Measurements from ENCODE around the gene MN1. TPM values are rescaled to one million over a fixed set of nuclear protein-coding genes. Genes with fewer than 3 reads are reported as not detected.

MN1 gene
- total RNA-seq, 2 experiments from 2014 or later = 0.12 TPM; not detected in 1

- DNase-seq = no peak
- peaks cover 7% of the 10 kb centered on the region for H3K27me3 Mint-ChIP-seq (ENCODE audit: low read depth)
- H3K27ac Mint-ChIP-seq = no peak overlapping the region
- intact Hi-C loops (cut with micrococcal nuclease) = no loop called here
- H3K4me1 Mint-ChIP-seq (ENCODE audit: low read depth) = no peaks in the 10 kb centered on the region
- H3K9me3 Mint-ChIP-seq = no peaks in the 10 kb centered on the region
- H3K36me3 Mint-ChIP-seq (ENCODE audit: low read depth) = no peaks in the 10 kb centered on the region
- CTCF ChIA-PET = no interaction called here
- H3K4me3 Mint-ChIP-seq = no peak overlapping the region
Measured at GRCh38 chr22:27772081-27772983, 29.2 kb downstream of the MN1 start.

GRCh38 chr22:27771637-27772036 is 29.9 kb downstream of the MN1 start:
- DNase-seq = no peak
- Mint-ChIP-seq H3K27me3 (ENCODE audit: low read depth) (peaks cover 6% of the 10 kb centered on the region), H3K4me3 (no peak overlapping the region), H3K27ac (no peak overlapping the region), H3K36me3 (ENCODE audit: low read depth) (no peaks in the 10 kb centered on the region), H3K4me1 (ENCODE audit: low read depth) (no peaks in the 10 kb centered on the region), H3K9me3 (no peaks in the 10 kb centered on the region)
- CTCF ChIA-PET = interaction anchor here (0.7 kb wide), 1 partner anchor 474 kb away, joined by 7 read pairs; no protein-coding TSS in a partner anchor
- intact Hi-C loops (cut with micrococcal nuclease) = no loop called here

- Mint-ChIP-seq H3K27me3 (ENCODE audit: low read depth) (no peaks in the 10 kb centered on the region), H3K4me1 (ENCODE audit: low read depth) (no peaks in the 10 kb centered on the region), H3K4me3 (no peak overlapping the region), H3K36me3 (ENCODE audit: low read depth) (no peaks in the 10 kb centered on the region), H3K27ac (no peak overlapping the region), H3K9me3 (no peaks in the 10 kb centered on the region)
- intact Hi-C loops (cut with micrococcal nuclease) = no loop called here
- DNase-seq = no peak
- CTCF ChIA-PET = no interaction called here
Measured at GRCh38 chr22:27769012-27769411, 32.5 kb downstream of the MN1 start.

DNA sequence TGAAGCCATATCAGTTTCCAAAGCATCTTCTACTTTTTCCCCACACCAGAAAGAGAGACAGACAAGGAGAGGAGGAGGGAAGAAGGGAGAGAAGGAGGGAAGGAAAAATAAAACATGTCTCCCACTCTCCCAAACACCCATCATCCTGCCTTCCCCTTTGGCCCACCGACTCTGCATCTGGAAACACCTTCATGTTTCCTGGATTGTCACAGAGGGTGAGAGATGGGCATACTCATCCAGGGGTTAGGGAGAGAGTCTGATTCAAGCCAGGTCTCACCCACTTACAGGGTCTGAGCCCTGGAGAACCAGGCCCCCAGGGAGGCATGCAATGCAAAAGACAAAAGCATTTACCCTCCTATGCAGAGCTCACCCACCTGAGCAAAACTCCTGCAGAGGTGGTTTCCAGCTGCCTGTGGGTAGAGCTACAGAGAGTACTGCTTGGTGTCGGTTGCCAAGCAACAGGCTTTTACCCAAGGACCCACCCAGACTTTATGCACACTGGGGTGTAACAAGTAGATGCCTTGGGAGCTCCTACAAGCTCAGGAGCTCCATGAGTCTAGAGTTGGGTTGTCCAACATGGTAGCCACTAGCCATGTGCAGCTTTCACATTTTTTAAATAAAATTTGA is 33.4 kb downstream of the MN1 start:
- no peaks in the 10 kb centered on the region for H3K9me3 Mint-ChIP-seq
- CTCF ChIA-PET = no interaction called here
- H3K4me3 Mint-ChIP-seq = no peak overlapping the region
- intact Hi-C loops (cut with micrococcal nuclease) = no loop called here
- H3K4me1 Mint-ChIP-seq (ENCODE audit: low read depth) = no peaks in the 10 kb centered on the region
- no peaks in the 10 kb centered on the region for H3K36me3 Mint-ChIP-seq (ENCODE audit: low read depth)
- no peak overlapping the region for H3K27ac Mint-ChIP-seq
- no peaks in the 10 kb centered on the region for H3K27me3 Mint-ChIP-seq (ENCODE audit: low read depth)
- DNase-seq = no peak

DNA sequence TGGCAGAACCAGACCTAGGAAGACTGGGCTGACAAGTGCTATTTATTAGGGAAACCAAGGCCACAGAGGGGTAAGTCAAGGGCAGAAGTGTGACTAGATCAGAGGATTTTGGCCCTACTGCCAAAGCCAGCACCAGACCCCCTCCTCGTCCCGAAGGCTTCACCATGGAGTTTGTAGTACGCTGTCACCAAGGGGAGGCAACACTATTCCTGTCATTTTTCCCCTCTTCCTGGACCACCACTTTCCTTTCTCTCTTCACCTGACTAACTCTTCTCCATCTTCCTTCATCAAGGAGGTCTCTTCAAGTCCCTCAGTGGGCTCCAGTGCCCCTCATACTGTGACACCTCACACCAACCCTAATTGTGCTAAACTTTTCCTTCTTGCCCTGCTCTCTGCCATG is 34.9 kb downstream of the MN1 start:
- no peak for DNase-seq
- H3K9me3 Mint-ChIP-seq = no peaks in the 10 kb centered on the region
- no peaks in the 10 kb centered on the region for H3K27me3 Mint-ChIP-seq (ENCODE audit: low read depth)
- no peak overlapping the region for H3K4me3 Mint-ChIP-seq
- intact Hi-C loops (cut with micrococcal nuclease) = no loop called here
- no peaks in the 10 kb centered on the region for H3K36me3 Mint-ChIP-seq (ENCODE audit: low read depth)
- no peak overlapping the region for H3K27ac Mint-ChIP-seq
- H3K4me1 Mint-ChIP-seq (ENCODE audit: low read depth) = no peaks in the 10 kb centered on the region
- CTCF ChIA-PET = no interaction called here

GRCh38 chr22:27765706-27766291 is 35.8 kb downstream of the MN1 start:
- no peak overlapping the region for H3K27ac Mint-ChIP-seq
- no peaks in the 10 kb centered on the region for H3K36me3 Mint-ChIP-seq (ENCODE audit: low read depth)
- H3K4me3 Mint-ChIP-seq = no peak overlapping the region
- intact Hi-C loops (cut with micrococcal nuclease) = no loop called here
- H3K9me3 Mint-ChIP-seq = no peaks in the 10 kb centered on the region
- H3K4me1 Mint-ChIP-seq (ENCODE audit: low read depth) = no peaks in the 10 kb centered on the region
- DNase-seq = no peak
- CTCF ChIA-PET = no interaction called here
- H3K27me3 Mint-ChIP-seq (ENCODE audit: low read depth) = no peaks in the 10 kb centered on the region

DNA sequence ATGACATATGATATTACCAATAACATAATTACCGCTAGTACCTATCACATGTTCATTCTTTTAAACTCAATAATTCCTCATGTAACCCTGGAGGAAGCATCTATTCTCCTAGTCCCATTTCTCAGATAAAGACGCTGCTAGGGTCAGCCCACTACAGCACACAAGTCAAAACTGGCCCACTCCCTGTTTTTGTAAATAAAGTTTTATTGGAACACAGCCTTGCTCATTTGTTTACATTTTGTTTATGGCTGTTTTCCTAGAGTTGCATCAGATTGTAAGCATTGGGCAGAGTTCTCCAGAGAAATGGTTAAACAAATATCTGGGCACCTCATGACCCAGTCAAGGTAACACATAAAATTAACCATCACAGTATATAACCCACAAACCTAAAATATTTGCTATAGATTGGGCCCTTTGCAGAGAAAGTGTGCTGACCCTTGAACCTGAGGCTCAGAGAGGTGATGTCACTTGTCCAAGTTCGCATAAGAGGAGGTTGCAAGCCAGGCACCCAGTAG is 36.8 kb downstream of the MN1 start:
- no peak for DNase-seq
- no peaks in the 10 kb centered on the region for H3K9me3 Mint-ChIP-seq
- intact Hi-C loops (cut with micrococcal nuclease) = no loop called here
- CTCF ChIA-PET = no interaction called here
- no peak overlapping the region for H3K27ac Mint-ChIP-seq
- H3K36me3 Mint-ChIP-seq (ENCODE audit: low read depth) = no peaks in the 10 kb centered on the region
- no peak overlapping the region for H3K4me3 Mint-ChIP-seq
- H3K4me1 Mint-ChIP-seq (ENCODE audit: low read depth) = no peaks in the 10 kb centered on the region
- H3K27me3 Mint-ChIP-seq (ENCODE audit: low read depth) = no peaks in the 10 kb centered on the region

- CTCF ChIA-PET = no interaction called here
- no peaks in the 10 kb centered on the region for H3K27me3 Mint-ChIP-seq (ENCODE audit: low read depth)
- H3K4me3 Mint-ChIP-seq = no peak overlapping the region
- H3K9me3 Mint-ChIP-seq = no peaks in the 10 kb centered on the region
- H3K27ac Mint-ChIP-seq = no peak overlapping the region
- no peaks in the 10 kb centered on the region for H3K36me3 Mint-ChIP-seq (ENCODE audit: low read depth)
- no peaks in the 10 kb centered on the region for H3K4me1 Mint-ChIP-seq (ENCODE audit: low read depth)
- DNase-seq = no peak
- intact Hi-C loops (cut with micrococcal nuclease) = no loop called here
Measured at GRCh38 chr22:27761665-27762064, 39.9 kb downstream of the MN1 start.

DNA sequence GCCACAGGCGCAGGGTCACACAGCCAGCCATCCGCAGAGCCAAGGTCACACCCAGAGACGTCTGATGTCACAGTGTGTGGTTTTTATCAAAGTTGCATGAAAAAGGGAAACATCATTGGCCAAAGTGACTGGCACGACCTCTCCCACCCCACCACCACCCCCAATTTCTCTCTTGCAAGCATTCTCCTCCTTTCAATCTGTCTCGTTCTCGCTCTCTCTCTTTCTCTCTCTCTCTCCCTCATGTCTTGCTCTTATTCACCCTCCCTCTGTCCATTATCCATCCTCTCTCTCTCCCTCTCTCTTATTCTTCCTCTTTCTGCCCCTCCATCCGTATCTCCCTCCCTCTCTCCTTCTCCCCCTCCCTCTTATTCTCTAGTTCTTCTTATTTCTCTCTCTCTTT is 40.6 kb downstream of the MN1 start:
- CTCF ChIA-PET = no interaction called here
- H3K4me1 Mint-ChIP-seq (ENCODE audit: low read depth) = no peaks in the 10 kb centered on the region
- no peaks in the 10 kb centered on the region for H3K9me3 Mint-ChIP-seq
- H3K36me3 Mint-ChIP-seq (ENCODE audit: low read depth) = no peaks in the 10 kb centered on the region
- DNase-seq = no peak
- intact Hi-C loops (cut with micrococcal nuclease) = no loop called here
- H3K27ac Mint-ChIP-seq = no peak overlapping the region
- H3K4me3 Mint-ChIP-seq = no peak overlapping the region
- H3K27me3 Mint-ChIP-seq (ENCODE audit: low read depth) = no peaks in the 10 kb centered on the region

GRCh38 chr22:27760474-27760873 is 41.1 kb downstream of the MN1 start:
- DNase-seq = no peak

GRCh38 chr22:27757928-27758525 is 43.5 kb downstream of the MN1 start:
- H3K27ac Mint-ChIP-seq = no peak overlapping the region
- H3K4me3 Mint-ChIP-seq = no peak overlapping the region
- H3K27me3 Mint-ChIP-seq (ENCODE audit: low read depth) = no peaks in the 10 kb centered on the region
- no peak for DNase-seq
- intact Hi-C loops (cut with micrococcal nuclease) = no loop called here
- no peaks in the 10 kb centered on the region for H3K4me1 Mint-ChIP-seq (ENCODE audit: low read depth)
- no peaks in the 10 kb centered on the region for H3K36me3 Mint-ChIP-seq (ENCODE audit: low read depth)
- no peaks in the 10 kb centered on the region for H3K9me3 Mint-ChIP-seq
- CTCF ChIA-PET = no interaction called here

More at GRCh38 chr22:27760474-27760873, 41.1 kb downstream of the MN1 start:
- no peaks in the 10 kb centered on the region for H3K9me3 Mint-ChIP-seq
- no peak overlapping the region for H3K27ac Mint-ChIP-seq
- no peaks in the 10 kb centered on the region for H3K27me3 Mint-ChIP-seq (ENCODE audit: low read depth)
- intact Hi-C loops (cut with micrococcal nuclease) = no loop called here
- H3K36me3 Mint-ChIP-seq (ENCODE audit: low read depth) = no peaks in the 10 kb centered on the region
- CTCF ChIA-PET = no interaction called here
- no peaks in the 10 kb centered on the region for H3K4me1 Mint-ChIP-seq (ENCODE audit: low read depth)
- no peak overlapping the region for H3K4me3 Mint-ChIP-seq

DNA sequence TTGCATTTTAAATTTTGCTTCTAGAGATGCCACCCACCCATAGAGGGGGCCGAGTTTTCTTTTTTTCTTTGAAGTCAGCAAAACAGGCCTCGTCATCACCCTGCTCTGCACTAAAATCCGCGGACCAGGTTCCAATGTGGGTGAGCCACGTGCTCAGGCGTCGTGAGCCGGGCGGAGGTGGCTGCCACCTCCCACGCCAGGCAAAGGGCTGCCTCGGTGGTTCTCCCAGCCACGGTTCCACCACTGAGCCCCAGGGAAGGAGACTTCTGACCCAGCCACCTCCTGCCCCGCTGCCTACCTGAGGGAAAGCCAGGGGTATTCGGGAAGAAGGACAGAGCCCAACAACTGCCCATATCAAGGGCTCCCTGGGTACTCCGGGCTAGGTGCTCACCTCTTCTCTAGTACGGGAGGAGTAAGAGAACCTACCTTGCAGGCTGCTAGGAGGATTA is 45.3 kb downstream of the MN1 start:
- Mint-ChIP-seq H3K27me3 (ENCODE audit: low read depth) (peaks cover 2% of the 10 kb centered on the region), H3K4me1 (ENCODE audit: low read depth) (no peaks in the 10 kb centered on the region), H3K4me3 (no peak overlapping the region), H3K9me3 (no peaks in the 10 kb centered on the region), H3K27ac (no peak overlapping the region), H3K36me3 (ENCODE audit: low read depth) (no peaks in the 10 kb centered on the region)
- no peak for DNase-seq
- CTCF ChIA-PET = no interaction called here
- intact Hi-C loops (cut with micrococcal nuclease) = no loop called here

Data from activated naive CD4-positive, alpha-beta T cell treated with anti-CD3 and anti-CD28 coated beads for 36 hours (primary cell).